Measurements from ENCODE around the gene SYNE2.
"Not testable (repeated sequence)": the region's sequence is repeated elsewhere in the genome, so short reads cannot be mapped to it uniquely, and the experiment has no call there.

The SYNE2 gene

GRCh38 chr14:64201921-64202545 is 349.2 kb downstream of the SYNE2 start:
- no peak for DNase-seq

GRCh38 chr14:64202716-64203115 is 349.9 kb downstream of the SYNE2 start:
- DNase-seq, result no peak

DNA sequence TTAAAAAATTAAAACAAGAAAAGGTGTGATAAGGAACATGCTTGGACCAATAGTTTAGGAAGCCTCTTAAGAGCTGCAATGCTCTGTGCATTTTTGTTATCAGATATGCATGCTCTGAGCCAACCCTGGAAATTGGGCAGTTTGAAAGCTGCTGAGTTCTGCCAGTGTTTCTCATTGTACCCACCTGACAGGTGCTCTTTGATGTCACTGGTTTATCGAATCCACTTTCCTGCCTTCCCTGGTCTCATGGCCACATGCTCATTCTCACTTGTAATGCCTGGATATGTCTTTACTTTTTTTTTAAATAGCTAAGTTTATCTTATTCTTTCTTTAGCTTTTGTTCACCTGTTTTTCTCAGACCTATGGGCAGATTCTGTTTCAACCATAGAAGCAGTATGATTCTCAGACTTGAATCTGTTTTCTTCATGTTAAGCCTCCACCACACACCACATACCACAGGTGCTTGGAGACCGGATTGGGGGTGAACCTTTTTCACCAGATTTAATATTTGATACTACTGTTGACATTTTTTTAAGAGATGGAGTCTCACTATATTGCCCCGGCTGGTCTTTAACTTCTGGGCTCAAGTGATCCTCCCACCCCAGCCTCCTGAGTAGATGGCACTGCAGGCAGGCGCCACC is 350.7 kb downstream of the SYNE2 start:
- no peak for DNase-seq

- DNase-seq, result no peak
These were observed 355.5 kb downstream of the SYNE2 start for GRCh38 chr14:64208261-64208660.

DNA sequence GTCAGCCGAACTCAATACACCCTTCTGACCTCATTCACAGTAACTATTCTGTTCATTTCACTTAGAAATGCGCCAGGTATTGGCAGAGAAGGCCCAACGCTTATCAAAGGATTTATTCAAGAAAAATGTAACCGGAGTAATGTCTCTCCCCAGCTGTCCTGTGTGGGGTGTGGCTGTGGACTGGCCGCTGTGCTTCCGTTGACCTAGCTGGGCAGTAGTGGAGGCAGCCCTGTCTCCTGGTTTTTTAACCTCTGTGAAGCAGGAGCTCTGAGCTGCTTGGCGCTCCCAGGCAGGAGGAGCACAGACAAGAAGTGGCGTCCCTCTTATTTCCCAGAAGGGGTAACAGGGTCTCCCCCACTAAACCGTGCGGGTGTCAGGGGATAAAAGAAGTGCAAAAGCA is 356.2 kb downstream of the SYNE2 start:
- no peak for DNase-seq

GRCh38 chr14:64209444-64210131 is 356.8 kb downstream of the SYNE2 start:
- no peak for DNase-seq

GRCh38 chr14:64210216-64210615 is 357.4 kb downstream of the SYNE2 start:
- DNase-seq, result no peak

GRCh38 chr14:64210912-64211311 is 358.1 kb downstream of the SYNE2 start:
- DNase-seq, result not testable (repeated sequence)

GRCh38 chr14:64212666-64213065 is 359.9 kb downstream of the SYNE2 start:
- no peak for DNase-seq

DNA sequence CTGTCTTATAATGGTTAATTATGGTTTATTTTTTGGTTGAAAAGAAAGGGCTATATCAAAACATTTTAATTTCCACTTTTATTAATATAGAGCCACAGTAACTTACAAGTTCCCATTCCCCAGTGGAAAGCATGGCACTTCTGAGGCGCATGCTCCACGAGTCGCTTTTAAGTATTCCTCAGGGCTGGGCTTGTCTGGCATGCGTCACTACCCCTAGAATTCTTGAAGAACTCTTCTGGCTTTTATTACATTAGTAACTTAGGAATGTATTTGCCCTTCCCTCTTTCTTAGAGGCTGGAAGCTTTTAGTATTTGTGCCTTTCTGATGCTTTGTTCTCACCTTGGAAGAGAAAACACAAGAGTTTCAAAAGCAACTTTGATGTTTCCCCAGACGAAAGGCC is 360.3 kb downstream of the SYNE2 start:
- no peak for DNase-seq

- DNase-seq, result no peak
These were observed 361.2 kb downstream of the SYNE2 start for GRCh38 chr14:64213853-64214570.

DNA sequence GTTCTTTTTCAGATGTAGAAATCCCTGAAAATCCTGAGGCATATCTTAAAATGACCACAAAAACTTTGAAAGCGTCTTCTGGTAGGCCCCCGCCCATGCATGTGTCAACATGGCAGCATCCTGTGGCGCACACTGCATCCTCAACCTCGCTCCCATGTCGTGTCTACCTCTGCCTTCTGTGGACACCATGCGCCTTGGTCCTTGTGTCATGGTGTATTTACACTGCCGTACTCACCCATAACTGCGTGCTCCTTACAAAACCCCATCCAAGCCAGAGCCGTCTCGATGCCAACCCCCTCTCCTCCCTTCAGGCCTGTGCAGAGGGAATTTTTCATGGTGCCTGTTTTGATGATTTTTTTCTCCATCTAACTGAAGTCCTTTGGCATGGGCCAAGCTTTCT is 362.5 kb downstream of the SYNE2 start:
- no peak for DNase-seq

GRCh38 chr14:64215978-64216377 is 363.2 kb downstream of the SYNE2 start:
- DNase-seq, result no peak

DNA sequence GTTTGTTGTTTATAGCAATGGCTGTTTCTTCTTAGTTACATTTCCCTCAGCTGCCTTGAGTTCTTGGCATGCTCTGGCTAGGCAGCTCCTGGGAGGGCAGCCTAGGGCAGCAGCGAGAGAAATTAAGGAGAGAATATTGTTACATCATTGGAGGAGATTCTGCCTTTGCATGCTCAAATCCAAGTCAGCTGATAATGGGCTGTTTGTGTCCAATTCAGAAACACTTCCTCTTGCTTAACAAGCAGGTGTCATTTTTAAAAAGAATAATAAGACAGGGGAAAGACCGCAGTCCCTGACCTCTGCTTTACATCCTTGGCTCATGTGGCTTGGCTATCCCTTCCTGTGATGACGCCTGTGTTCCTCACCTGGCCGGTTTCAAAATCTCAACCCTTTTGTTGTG is 364.5 kb downstream of the SYNE2 start:
- DNase-seq, result no peak

GRCh38 chr14:64217834-64218233 is 365.0 kb downstream of the SYNE2 start:
- no peak for DNase-seq

- no peak for DNase-seq
These were observed 365.8 kb downstream of the SYNE2 start for GRCh38 chr14:64218344-64219240.

- no peak for DNase-seq
These were observed 367.3 kb downstream of the SYNE2 start for GRCh38 chr14:64220056-64220455.

- DNase-seq, result no peak
These were observed 367.7 kb downstream of the SYNE2 start for GRCh38 chr14:64220466-64220865.

DNA sequence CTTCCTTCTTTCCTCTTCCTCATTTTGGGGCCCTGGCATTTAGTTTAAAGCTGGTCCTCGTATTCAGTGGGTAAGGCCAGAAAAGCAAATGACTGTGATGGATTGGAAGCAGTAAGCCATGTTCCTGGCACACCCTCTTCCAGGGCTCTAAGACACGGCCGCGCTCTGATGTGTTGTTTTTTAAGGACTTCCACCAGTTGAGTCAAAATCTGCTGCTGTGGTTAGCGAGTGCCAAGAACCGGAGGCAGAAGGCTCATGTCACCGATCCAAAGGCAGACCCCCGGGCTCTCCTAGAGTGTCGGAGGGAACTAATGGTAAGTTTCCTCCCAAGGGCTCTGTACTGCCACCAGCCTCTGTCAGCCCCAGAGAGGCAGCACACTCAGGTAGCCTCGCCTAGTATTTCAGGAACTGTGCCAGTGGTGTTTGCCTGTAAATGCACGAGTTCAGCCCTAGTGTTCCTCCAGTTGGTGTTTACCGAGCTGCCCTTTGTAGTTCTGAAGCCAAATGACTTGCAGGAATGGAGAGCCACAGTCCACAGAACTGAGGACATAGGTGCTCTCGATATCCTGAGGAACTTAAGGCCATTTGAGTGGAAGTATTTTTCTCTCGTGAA is 368.7 kb downstream of the SYNE2 start:
- DNase-seq, result no peak

DNA sequence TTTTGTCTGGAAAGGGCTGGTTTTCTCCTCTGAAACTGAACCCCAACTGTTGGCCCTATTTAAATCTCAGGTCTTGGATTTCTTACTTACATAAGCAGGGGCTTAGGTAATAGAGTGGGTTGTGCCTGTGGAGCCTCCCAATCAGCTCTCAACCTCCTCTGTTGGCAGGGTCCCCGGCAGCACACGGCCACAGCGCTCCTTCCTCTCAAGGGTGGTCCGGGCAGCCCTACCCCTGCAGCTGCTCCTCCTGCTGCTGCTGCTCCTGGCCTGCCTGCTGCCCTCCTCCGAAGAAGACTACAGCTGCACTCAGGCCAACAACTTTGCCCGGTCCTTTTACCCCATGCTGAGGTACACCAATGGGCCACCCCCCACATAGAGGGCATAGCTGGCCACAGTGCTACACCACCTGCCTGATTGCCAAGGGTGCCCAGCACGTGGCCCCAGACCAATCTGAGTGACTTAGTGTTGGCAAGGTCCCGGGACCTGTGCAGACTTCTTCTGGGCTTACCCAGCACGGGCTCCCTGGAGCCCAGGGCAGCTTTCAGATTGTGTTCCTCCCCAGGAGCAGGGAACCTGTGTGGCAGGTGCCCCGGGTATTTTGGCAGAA is 372.4 kb downstream of the SYNE2 start:
- no peak for DNase-seq

DNA sequence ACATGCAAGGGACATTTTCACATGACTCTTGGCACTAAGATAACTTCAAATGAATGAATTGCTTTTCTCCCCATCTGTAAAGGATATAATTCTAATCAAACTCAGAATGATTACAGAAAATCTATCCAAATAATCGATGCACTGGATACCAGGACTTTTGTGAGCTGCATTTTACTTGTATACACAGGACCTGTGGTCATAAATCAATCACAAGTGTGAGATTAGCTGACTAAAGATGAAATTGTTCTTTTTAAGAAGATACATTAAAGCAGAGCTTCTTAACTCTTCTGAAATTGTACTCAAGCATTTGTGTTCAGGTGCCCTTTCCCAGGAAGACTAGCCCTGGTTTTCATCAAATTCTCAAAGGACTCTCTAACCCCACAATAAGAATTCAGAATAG is 375.1 kb downstream of the SYNE2 start:
- no peak for DNase-seq

GRCh38 chr14:64229489-64229888 is 376.7 kb downstream of the SYNE2 start:
- DNase-seq, result no peak
